ENCODE data around the gene EIF4H.
"Not testable (repeated sequence)": the region's sequence is repeated elsewhere in the genome, so short reads cannot be mapped to it uniquely, and the experiment has no call there.

DNA sequence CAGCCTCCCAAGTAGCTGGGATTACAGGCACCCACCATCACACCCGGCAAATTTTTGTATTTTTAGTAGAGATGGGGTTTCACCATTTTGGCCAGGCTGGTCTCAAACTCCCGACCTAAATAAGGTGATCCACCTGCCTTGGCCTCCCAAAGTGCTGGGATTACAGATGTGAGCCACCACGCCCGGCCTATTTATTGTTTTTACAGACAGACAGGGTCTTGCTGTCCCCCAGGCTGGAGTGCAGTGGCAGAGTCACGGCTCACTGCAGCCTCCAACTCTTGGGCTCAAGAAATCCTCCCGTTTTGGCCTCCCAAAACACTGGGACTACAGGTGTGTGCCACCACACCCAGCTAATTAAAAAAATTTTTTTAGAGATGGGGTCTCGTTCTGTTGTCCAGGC, 34.1 kb downstream of the EIF4H start:
- TF ChIP-seq, protein P1, sequence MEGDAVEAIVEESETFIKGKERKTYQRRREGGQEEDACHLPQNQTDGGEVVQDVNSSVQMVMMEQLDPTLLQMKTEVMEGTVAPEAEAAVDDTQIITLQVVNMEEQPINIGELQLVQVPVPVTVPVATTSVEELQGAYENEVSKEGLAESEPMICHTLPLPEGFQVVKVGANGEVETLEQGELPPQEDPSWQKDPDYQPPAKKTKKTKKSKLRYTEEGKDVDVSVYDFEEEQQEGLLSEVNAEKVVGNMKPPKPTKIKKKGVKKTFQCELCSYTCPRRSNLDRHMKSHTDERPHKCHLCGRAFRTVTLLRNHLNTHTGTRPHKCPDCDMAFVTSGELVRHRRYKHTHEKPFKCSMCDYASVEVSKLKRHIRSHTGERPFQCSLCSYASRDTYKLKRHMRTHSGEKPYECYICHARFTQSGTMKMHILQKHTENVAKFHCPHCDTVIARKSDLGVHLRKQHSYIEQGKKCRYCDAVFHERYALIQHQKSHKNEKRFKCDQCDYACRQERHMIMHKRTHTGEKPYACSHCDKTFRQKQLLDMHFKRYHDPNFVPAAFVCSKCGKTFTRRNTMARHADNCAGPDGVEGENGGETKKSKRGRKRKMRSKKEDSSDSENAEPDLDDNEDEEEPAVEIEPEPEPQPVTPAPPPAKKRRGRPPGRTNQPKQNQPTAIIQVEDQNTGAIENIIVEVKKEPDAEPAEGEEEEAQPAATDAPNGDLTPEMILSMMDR (conservative IDR thresholded peaks at IDR 0.05; ENCODE audit: low read depth in 2 of 2): not testable (repeated sequence)
- not testable (repeated sequence) for TF ChIP-seq EZH2 (IDR thresholded peaks at IDR 0.05; ENCODE audit: low read depth, unreplicated experiment); JUNB (IDR thresholded peaks at IDR 0.05; ENCODE audit: unreplicated experiment); POLR2AphosphoS5 (IDR thresholded peaks at IDR 0.05; ENCODE audit: low read depth); EZH2phosphoT487 (IDR thresholded peaks at IDR 0.05; ENCODE audit: unreplicated experiment); STAT1 (IDR thresholded peaks at IDR 0.05; ENCODE audit: unreplicated experiment)
- TF ChIP-seq, protein P2, sequence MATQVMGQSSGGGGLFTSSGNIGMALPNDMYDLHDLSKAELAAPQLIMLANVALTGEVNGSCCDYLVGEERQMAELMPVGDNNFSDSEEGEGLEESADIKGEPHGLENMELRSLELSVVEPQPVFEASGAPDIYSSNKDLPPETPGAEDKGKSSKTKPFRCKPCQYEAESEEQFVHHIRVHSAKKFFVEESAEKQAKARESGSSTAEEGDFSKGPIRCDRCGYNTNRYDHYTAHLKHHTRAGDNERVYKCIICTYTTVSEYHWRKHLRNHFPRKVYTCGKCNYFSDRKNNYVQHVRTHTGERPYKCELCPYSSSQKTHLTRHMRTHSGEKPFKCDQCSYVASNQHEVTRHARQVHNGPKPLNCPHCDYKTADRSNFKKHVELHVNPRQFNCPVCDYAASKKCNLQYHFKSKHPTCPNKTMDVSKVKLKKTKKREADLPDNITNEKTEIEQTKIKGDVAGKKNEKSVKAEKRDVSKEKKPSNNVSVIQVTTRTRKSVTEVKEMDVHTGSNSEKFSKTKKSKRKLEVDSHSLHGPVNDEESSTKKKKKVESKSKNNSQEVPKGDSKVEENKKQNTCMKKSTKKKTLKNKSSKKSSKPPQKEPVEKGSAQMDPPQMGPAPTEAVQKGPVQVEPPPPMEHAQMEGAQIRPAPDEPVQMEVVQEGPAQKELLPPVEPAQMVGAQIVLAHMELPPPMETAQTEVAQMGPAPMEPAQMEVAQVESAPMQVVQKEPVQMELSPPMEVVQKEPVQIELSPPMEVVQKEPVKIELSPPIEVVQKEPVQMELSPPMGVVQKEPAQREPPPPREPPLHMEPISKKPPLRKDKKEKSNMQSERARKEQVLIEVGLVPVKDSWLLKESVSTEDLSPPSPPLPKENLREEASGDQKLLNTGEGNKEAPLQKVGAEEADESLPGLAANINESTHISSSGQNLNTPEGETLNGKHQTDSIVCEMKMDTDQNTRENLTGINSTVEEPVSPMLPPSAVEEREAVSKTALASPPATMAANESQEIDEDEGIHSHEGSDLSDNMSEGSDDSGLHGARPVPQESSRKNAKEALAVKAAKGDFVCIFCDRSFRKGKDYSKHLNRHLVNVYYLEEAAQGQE (IDR thresholded peaks at IDR 0.05; ENCODE audit: unreplicated experiment): not testable (repeated sequence)

All from GM23338 (cell line).